Effector memory CD4-positive, alpha-beta T cell (primary cell): Measurements from ENCODE around the gene KCNQ5.

Experiments used
- DNase-seq, 3 donors: peaks; one replicate each; pipeline ENCODE4 v3.0.0-alpha.2; 2020
- H3K27ac ChIP-seq: 2 replicates; pipeline ENCODE4 v1.7.0; 2013; ENCODE audit warnings: mild to moderate bottlenecking, low read length, moderate library complexity; ENCODE audit not compliant: insufficient read depth, poor library complexity, severe bottlenecking
- H3K27me3 ChIP-seq: replicated peaks from 2 replicates; pipeline ENCODE4 v1.7.0; 2013; ENCODE audit warnings: mild to moderate bottlenecking, low read length; ENCODE audit not compliant: insufficient read depth, control insufficient read depth, poor library complexity, severe bottlenecking
- H3K36me3 ChIP-seq: 2 replicates; pipeline ENCODE4 v1.7.0; 2013; ENCODE audit warnings: mild to moderate bottlenecking, low read length, moderate library complexity; ENCODE audit not compliant: control insufficient read depth, insufficient read depth
- H3K4me1 ChIP-seq: 2 replicates; pipeline ENCODE4 v1.7.0; 2013; ENCODE audit warnings: low read length, mild to moderate bottlenecking; ENCODE audit not compliant: control insufficient read depth, insufficient read depth, poor library complexity, severe bottlenecking
- H3K4me3 ChIP-seq: 2 replicates; pipeline ENCODE4 v1.7.0; 2013; ENCODE audit warnings: low read length, low read depth, mild to moderate bottlenecking; ENCODE audit not compliant: insufficient read depth, poor library complexity, severe bottlenecking
- H3K9me3 ChIP-seq: 2 replicates; pipeline ENCODE4 v1.7.0; 2013; ENCODE audit warnings: mild to moderate bottlenecking, low read length, moderate library complexity; ENCODE audit not compliant: control insufficient read depth

The KCNQ5 gene

GRCh38 chr6:72636786-72637185, 14.9 kb downstream of the KCNQ5 start:
- Histone ChIP-seq H3K4me3 (no peak overlapping the region), H3K27ac (no peak overlapping the region), H3K36me3 (no peaks in the 10 kb centered on the region), H3K9me3 (no peaks in the 10 kb centered on the region), H3K27me3 (no peaks in the 10 kb centered on the region), H3K4me1 (no peaks in the 10 kb centered on the region)
- DNase-seq: no peak

- Histone ChIP-seq H3K27me3 (no peaks in the 10 kb centered on the region), H3K36me3 (no peaks in the 10 kb centered on the region), H3K27ac (no peak overlapping the region), H3K4me1 (no peaks in the 10 kb centered on the region), H3K9me3 (no peaks in the 10 kb centered on the region), H3K4me3 (no peak overlapping the region)
- DNase-seq: no peak
Measured at GRCh38 chr6:72639920-72640614, 18.2 kb downstream of the KCNQ5 start.

GRCh38 chr6:72640615-72640930, 18.7 kb downstream of the KCNQ5 start:
- H3K4me3 ChIP-seq: no peak overlapping the region

GRCh38 chr6:72642435-72642834, 20.6 kb downstream of the KCNQ5 start:
- DNase-seq: no peak
- no peaks in the 10 kb centered on the region for H3K4me1 ChIP-seq

More at GRCh38 chr6:72640615-72640930, 18.7 kb downstream of the KCNQ5 start:
- H3K27ac ChIP-seq: no peak overlapping the region
- no peaks in the 10 kb centered on the region for H3K27me3 ChIP-seq
- no peaks in the 10 kb centered on the region for H3K4me1 ChIP-seq
- no peaks in the 10 kb centered on the region for H3K36me3 ChIP-seq
- no peaks in the 10 kb centered on the region for H3K9me3 ChIP-seq
- DNase-seq: no peak

GRCh38 chr6:72643214-72643613, 21.4 kb downstream of the KCNQ5 start:
- H3K27ac ChIP-seq: no peak overlapping the region
- no peaks in the 10 kb centered on the region for H3K36me3 ChIP-seq
- no peak for DNase-seq
- no peaks in the 10 kb centered on the region for H3K9me3 ChIP-seq
- H3K4me1 ChIP-seq: no peaks in the 10 kb centered on the region
- no peaks in the 10 kb centered on the region for H3K27me3 ChIP-seq
- no peak overlapping the region for H3K4me3 ChIP-seq

More at GRCh38 chr6:72642435-72642834, 20.6 kb downstream of the KCNQ5 start:
- H3K36me3 ChIP-seq: no peaks in the 10 kb centered on the region
- H3K27ac ChIP-seq: no peak overlapping the region
- H3K4me3 ChIP-seq: no peak overlapping the region
- H3K27me3 ChIP-seq: no peaks in the 10 kb centered on the region
- H3K9me3 ChIP-seq: no peaks in the 10 kb centered on the region

GRCh38 chr6:72646604-72647485, 25.0 kb downstream of the KCNQ5 start:
- Histone ChIP-seq H3K4me3 (no peak overlapping the region), H3K36me3 (no peaks in the 10 kb centered on the region), H3K27me3 (no peaks in the 10 kb centered on the region), H3K9me3 (no peaks in the 10 kb centered on the region), H3K4me1 (no peaks in the 10 kb centered on the region), H3K27ac (no peak overlapping the region)
- no peak for DNase-seq

- no peak for DNase-seq
- Histone ChIP-seq H3K4me1 (no peaks in the 10 kb centered on the region), H3K36me3 (no peaks in the 10 kb centered on the region), H3K4me3 (no peak overlapping the region), H3K27ac (no peak overlapping the region), H3K27me3 (no peaks in the 10 kb centered on the region), H3K9me3 (no peaks in the 10 kb centered on the region)
Measured at GRCh38 chr6:72647489-72647888, 25.6 kb downstream of the KCNQ5 start.

GRCh38 chr6:72649032-72649984, 27.4 kb downstream of the KCNQ5 start:
- no peak for DNase-seq
- Histone ChIP-seq H3K36me3 (no peaks in the 10 kb centered on the region), H3K9me3 (no peaks in the 10 kb centered on the region), H3K4me1 (no peaks in the 10 kb centered on the region), H3K4me3 (no peak overlapping the region), H3K27me3 (no peaks in the 10 kb centered on the region), H3K27ac (no peak overlapping the region)

GRCh38 chr6:72650081-72650745, 28.3 kb downstream of the KCNQ5 start:
- H3K36me3 ChIP-seq: no peaks in the 10 kb centered on the region
- no peaks in the 10 kb centered on the region for H3K4me1 ChIP-seq
- H3K27ac ChIP-seq: no peak overlapping the region
- no peaks in the 10 kb centered on the region for H3K27me3 ChIP-seq
- H3K4me3 ChIP-seq: no peak overlapping the region
- DNase-seq: no peak
- H3K9me3 ChIP-seq: no peaks in the 10 kb centered on the region
